NCI-H2227 treated with DMSO at 0.1 percent for 48 hours (cell line): ENCODE results near the gene SDK2.

Experiments used
- DNase-seq: peaks from one replicate; lab custom pipeline; 2025; lab: John Stamatoyannopoulos, UW

Gene SDK2

DNA sequence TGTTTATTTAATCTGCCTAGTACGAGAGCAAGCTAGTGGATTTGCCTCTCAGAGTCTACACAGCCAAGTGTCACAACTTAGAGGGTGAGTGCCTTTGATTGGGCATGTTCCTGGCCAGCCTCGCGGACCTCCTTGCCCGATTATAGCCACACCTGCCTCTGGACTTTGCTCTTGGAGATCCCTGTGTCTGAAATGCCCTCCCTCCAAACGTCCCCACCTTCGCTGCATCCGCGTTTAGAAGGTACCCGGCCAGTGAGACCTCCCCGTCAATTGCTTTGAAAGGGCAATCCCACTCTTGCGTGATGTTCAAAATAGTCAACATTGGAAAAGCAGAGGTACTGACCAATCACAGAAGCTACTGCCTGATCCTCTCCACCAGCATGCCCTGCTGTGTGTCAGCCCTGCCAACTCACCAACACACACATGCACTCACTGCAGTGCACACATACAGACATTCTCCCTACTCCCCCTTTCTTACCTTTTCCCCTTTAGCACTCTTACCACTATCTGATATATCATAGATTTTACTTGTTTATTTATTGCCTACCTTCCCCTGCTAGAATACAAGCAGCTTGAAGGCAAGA lies 6.5 kb upstream of the SDK2 start:
- no peak for DNase-seq

DNA sequence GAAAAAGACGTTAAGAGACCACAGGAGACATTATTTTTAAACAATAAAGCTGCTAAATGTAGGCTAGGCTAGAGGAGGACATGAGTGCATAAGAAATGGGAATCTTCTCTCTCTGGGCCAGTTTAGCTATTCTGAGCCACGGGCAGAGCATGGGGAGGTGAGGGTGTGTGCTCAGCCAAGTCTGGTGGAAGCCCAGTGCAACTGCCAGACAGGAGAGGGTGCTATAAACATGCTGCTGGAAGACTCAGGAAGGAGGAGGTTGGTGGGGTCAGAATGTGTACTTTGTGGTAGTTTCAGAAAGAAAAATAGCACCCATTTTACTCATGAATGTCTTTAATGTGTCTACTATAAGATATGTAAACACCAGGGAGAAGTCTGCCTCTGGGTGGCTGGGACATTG lies 5.9 kb upstream of the SDK2 start:
- DNase-seq, result peak; percentile 19

GRCh38 chr17:73648974-73649373 lies 4.7 kb upstream of the SDK2 start:
- no peak for DNase-seq

DNA sequence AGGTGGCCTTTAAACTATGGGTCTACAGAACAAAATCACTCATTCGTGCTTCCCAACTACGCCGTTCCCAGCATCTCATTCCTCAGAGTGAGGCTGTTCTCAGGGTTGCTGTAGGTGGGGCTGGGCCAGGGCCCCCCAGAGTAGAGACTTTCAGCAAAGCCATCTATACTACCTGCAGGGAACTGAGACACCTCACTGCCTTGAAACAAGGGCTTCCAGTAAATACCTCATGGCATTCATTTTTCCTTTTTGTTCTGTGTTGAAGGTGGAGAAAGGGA lies 4.2 kb upstream of the SDK2 start:
- DNase-seq, result no peak

DNA sequence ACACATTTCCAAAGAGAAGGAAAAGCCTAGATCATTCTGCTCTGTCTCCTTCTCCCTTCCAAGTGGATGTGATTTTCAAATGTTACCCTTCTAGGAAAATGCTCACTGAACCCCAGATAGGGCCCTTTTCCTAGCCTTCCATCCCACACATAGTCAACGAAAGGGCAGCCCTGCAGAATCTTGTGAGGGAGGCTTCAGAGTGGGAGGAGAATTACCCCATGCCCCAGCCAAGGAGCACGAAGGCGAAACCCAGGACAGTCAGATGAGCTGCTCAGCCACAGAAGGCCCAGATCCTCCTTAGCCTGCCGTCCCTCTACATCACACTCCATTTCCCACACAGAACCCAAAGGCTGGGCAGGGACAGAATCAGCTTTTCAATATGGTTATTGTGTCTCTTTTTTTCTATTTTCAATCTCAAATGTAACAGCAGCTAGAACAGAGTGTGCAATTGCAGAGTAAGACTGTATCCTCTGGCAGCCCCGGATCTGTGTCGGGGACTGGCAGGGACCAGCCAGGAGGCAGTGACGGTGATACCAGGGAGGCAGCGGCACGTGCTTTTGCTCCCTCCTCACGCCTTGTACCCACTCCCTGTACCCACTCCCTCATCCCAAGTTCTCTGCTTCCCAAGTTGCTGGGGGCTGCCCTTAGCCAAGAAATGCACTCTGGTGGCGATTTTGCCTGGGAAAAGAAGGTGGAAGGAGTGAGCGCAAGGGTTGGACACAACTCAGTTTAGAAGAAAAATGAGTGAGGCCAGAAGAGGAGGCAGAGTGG lies 3.7 kb upstream of the SDK2 start:
- no peak for DNase-seq

DNA sequence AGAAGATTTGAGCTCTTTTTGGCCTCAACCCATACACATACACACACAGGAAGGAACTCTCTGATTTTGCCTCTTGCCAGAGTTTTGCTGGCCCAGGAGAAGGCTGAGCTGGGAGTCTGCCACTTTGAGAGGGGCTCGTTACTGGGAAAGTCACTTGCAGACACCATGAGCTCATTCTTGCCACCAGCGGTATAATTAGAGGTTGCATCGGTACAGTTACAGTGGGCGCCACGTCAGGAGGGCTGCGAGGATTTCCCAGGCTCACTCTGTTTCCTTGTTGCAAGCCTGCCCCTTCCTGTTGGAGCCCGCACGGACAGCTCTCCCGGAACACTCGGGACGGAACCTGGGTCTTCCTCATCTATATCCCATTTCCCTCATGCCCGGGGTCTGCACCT lies 3.1 kb upstream of the SDK2 start:
- DNase-seq, result peak; percentile 77

- no peak for DNase-seq
These were observed 2.4 kb upstream of the SDK2 start for GRCh38 chr17:73646409-73647300.

DNA sequence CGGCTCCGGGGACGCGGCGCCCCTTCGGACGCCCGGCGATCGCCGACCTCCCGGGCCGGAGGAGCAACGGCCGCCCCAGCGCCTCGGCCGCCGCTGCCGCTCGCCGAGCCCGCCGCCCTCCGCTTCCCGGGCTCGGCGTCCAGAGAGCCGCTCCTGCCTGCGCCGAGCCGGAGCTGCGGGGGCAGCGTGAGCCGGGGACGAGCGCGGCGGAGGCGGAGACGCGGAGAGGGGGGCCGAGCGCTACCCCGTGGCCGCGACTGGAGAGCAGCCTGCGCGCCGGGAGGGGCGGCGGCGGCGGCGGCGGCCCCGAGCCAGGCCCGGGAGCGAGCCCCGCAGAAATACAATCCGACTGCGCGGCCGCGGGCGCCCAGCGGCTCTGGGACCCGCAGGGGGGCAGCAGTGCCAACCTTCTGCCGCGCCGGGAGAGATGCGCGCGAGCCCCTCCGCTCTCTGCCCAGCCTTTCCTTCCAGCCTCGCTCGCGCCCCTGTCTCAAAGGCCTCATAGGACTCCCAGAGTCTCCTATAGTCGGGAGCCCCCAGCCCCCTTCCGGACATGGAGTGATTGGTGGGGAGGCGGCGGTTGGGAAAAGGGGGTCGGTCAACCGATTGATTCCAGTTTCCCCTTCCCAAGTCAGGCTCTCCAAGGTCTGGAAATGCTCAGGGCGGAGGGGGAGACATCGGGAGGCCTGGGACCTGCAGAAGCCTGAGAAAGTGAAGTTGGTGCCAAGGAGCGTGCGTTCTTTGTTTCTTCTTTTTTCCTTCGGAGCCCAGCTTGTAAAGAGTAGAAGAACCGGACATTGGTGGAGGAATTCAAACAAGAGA lies 1.0 kb upstream of the SDK2 start:
- peak; percentile 62 for DNase-seq

DNA sequence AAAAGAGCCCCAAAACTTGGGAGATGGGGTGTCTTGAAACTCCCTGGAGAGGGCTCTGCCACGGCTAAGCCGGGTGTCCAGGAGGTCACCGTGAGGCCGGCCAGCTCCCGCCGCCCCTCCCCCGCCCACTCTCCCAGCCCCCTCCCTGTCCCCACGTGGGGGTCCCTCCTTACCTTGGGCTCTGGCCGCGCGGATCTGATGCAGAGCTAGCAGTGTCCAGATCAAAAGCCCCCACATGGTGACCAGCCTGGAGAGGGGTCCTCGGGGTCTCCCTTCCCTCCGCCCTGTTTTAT lies 447 bp downstream of the SDK2 start:
- DNase-seq, result no peak

GRCh38 chr17:73643001-73643851 lies 1.0 kb downstream of the SDK2 start:
- DNase-seq, result peak; percentile 30

GRCh38 chr17:73642659-73643000 lies 1.6 kb downstream of the SDK2 start:
- no peak for DNase-seq

GRCh38 chr17:73641826-73642600 lies 2.2 kb downstream of the SDK2 start:
- no peak for DNase-seq

GRCh38 chr17:73640691-73641090 lies 3.6 kb downstream of the SDK2 start:
- DNase-seq, result no peak

DNA sequence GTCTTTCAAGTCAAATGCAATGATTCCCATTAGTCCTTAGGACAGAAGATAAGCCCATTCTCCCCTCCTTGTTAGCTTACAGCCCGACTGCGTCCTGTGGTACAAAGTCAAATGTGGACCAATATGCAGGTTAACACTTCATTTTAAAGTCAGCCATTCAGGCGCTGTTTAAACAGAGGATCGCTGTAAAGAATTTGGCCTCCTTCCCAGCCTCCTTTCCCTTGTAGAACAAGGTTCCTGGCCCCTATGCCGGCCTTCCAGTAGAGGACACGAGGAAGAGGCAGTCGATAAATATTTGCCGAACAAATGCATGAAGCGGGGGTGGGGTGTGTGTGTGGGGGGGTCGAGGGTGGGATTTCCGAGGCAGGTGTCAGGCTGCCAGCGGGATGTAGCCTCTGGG lies 4.3 kb downstream of the SDK2 start:
- DNase-seq, result no peak

- no peak for DNase-seq
These were observed 4.9 kb downstream of the SDK2 start for GRCh38 chr17:73639322-73639721.

- DNase-seq, result no peak
These were observed 5.7 kb downstream of the SDK2 start for GRCh38 chr17:73638556-73638955.

DNA sequence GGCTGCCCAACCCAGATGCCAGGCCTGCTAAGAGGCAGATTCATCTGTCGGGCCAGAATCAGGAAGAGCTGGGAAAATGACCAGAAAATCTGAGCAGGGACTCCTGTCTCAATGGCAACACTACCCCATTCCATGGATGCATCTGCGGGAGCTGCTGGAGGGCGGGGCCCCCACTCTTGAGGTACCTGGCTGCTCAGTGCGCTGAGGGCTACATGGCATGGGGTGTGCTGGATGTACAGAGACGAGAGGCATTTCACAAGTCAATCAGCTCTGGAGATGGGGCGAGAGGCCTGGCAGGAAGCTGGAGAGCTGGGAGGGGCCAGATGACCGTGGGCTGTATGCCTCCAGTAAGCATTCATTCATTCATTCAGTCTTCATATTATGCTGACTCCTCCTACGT lies 6.4 kb downstream of the SDK2 start:
- DNase-seq, result no peak

- DNase-seq, result no peak
These were observed 9.0 kb downstream of the SDK2 start for GRCh38 chr17:73635101-73635817.

DNA sequence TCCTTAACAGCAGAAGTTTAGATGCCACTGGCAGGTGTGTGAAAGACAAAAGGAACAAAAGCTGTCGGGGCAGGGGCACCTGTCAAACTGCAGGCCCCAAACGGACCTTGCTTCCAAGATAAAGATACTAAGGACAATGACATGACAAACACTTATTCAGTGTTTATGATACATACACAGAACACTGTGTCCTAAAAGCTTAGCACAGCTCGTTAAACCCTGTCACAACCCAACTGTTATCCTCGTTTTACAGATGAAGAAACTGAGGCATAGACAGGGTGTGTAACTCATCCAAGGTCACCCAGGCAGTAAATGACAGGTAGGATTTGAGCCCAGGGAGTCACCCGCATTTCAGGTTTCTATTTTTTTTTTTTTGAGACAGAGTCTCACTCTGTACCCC lies 9.6 kb downstream of the SDK2 start:
- no peak for DNase-seq

DNA sequence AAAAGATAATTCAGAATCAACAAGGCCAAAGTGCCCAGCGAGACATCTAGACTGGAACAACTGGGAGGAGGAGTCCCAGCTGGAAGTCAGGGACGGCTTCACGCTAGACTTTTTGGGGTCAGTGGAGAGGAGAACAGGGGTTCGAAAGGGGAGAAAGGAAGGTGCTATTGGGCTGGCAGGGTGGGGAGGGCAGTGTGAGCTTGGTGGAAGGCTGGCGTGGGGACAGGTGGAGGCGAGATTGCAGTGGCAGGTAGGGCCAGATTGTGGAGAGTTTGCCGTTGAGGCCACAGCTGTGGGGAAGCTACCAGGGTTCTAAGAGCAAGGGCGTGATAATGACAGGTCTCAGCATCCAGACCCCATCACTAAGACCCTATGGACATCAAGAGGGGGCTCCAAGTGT lies 10.5 kb downstream of the SDK2 start:
- no peak for DNase-seq
